Measurements from ENCODE around the gene BDKRB2.

GRCh38 chr14:96284430-96284829, 79.8 kb downstream of the BDKRB2 start:
- TF ChIP-seq NCOA2 (CRISPR knock-in tag; IDR thresholded peaks at IDR 0.05) (no peak), POLR2AphosphoS5 (IDR thresholded peaks at IDR 0.05; ENCODE audit: low read depth, low read length) (no peak), ZNF121 (CRISPR knock-in tag; IDR thresholded peaks at IDR 0.05) (no peak), ZBTB39 (CRISPR knock-in tag; IDR thresholded peaks at IDR 0.05) (no peak), SAFB2 (CRISPR knock-in tag; IDR thresholded peaks at IDR 0.05; ENCODE audit: borderline replicate concordance, low read depth) (no peak), FOXK2 (IDR thresholded peaks at IDR 0.05) (no peak), MYNN (CRISPR knock-in tag; IDR thresholded peaks at IDR 0.05; ENCODE audit: low read depth) (no peak), ZEB1 (IDR thresholded peaks at IDR 0.05; ENCODE audit: insufficient replicate concordance, low read depth) (no peak)
- TF ChIP-seq, protein P1, sequence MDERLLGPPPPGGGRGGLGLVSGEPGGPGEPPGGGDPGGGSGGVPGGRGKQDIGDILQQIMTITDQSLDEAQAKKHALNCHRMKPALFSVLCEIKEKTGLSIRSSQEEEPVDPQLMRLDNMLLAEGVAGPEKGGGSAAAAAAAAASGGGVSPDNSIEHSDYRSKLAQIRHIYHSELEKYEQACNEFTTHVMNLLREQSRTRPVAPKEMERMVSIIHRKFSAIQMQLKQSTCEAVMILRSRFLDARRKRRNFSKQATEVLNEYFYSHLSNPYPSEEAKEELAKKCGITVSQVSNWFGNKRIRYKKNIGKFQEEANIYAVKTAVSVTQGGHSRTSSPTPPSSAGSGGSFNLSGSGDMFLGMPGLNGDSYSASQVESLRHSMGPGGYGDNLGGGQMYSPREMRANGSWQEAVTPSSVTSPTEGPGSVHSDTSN (CRISPR knock-in tag; IDR thresholded peaks at IDR 0.05), result no peak
- TF ChIP-seq, protein P2, sequence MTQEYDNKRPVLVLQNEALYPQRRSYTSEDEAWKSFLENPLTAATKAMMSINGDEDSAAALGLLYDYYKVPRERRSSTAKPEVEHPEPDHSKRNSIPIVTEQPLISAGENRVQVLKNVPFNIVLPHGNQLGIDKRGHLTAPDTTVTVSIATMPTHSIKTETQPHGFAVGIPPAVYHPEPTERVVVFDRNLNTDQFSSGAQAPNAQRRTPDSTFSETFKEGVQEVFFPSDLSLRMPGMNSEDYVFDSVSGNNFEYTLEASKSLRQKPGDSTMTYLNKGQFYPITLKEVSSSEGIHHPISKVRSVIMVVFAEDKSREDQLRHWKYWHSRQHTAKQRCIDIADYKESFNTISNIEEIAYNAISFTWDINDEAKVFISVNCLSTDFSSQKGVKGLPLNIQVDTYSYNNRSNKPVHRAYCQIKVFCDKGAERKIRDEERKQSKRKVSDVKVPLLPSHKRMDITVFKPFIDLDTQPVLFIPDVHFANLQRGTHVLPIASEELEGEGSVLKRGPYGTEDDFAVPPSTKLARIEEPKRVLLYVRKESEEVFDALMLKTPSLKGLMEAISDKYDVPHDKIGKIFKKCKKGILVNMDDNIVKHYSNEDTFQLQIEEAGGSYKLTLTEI (CRISPR knock-in tag; conservative IDR thresholded peaks at IDR 0.05), result no peak
